Measurements from ENCODE around the gene TMEM54. TPM values are rescaled to one million over a fixed set of nuclear protein-coding genes. Genes with fewer than 3 reads are reported as not detected.
A peak's percentile ranks its signal among the peaks of the same experiment; 100 is the strongest.

TMEM54 gene
- total RNA-seq, 1 donor from 2014 or later: 127 TPM

- no peak for ATAC-seq
These were observed 7.1 kb downstream of the TMEM54 start for GRCh38 chr1:32894019-32894600.

GRCh38 chr1:32893198-32894018 is 7.8 kb downstream of the TMEM54 start:
- peak; percentile 12 for ATAC-seq

- ATAC-seq: peak; percentile 24
These were observed 8.6 kb downstream of the TMEM54 start for GRCh38 chr1:32892368-32893197.

GRCh38 chr1:32891630-32892029 is 9.6 kb downstream of the TMEM54 start:
- no peak for ATAC-seq

GRCh38 chr1:32891241-32891570 is 10.0 kb downstream of the TMEM54 start:
- no peak for ATAC-seq

- ATAC-seq: no peak
These were observed 10.5 kb downstream of the TMEM54 start for GRCh38 chr1:32890516-32891240.

- ATAC-seq: no peak
These were observed 11.4 kb downstream of the TMEM54 start for GRCh38 chr1:32889731-32890278.

- no peak for ATAC-seq
These were observed 12.3 kb downstream of the TMEM54 start for GRCh38 chr1:32888677-32889420.

- no peak for ATAC-seq
These were observed 13.1 kb downstream of the TMEM54 start for GRCh38 chr1:32888134-32888533.

GRCh38 chr1:32887623-32888022 is 13.6 kb downstream of the TMEM54 start:
- no peak for ATAC-seq

- ATAC-seq: no peak
These were observed 14.3 kb downstream of the TMEM54 start for GRCh38 chr1:32886828-32887414.

- peak; percentile 73 for ATAC-seq
These were observed 15.0 kb downstream of the TMEM54 start, which contains the start of gene HPCA for GRCh38 chr1:32886004-32886827. Gene HPCA (plus strand): TSS chr1:32886491. CDS start chr1:32888899, 2,408 bp downstream.

- ATAC-seq: no peak
These were observed 15.5 kb downstream of the TMEM54 start for GRCh38 chr1:32885676-32886003.

GRCh38 chr1:32884726-32885125 is 16.5 kb downstream of the TMEM54 start:
- no peak for ATAC-seq

- ATAC-seq: no peak
These were observed 17.2 kb downstream of the TMEM54 start for GRCh38 chr1:32884032-32884372.

- ATAC-seq: no peak
These were observed 17.7 kb downstream of the TMEM54 start for GRCh38 chr1:32883338-32884031.

GRCh38 chr1:32881871-32882850 is 19.0 kb downstream of the TMEM54 start:
- ATAC-seq: no peak

GRCh38 chr1:32881291-32881690 is 19.9 kb downstream of the TMEM54 start:
- ATAC-seq: no peak

GRCh38 chr1:32878637-32879041 is 22.6 kb downstream of the TMEM54 start:
- ATAC-seq: peak; percentile 4
